Measurements from ENCODE around the gene PURB. TPM values are rescaled to one million over a fixed set of nuclear protein-coding genes. Genes with fewer than 3 reads are reported as not detected.
"Not testable (repeated sequence)": the region's sequence is repeated elsewhere in the genome, so short reads cannot be mapped to it uniquely, and the experiment has no call there.

Gene PURB
- total and polyA plus RNA-seq, 2 of the 4 experiments (the other 2 are of a cell fraction) = 6.3 to 8.8 TPM

DNA sequence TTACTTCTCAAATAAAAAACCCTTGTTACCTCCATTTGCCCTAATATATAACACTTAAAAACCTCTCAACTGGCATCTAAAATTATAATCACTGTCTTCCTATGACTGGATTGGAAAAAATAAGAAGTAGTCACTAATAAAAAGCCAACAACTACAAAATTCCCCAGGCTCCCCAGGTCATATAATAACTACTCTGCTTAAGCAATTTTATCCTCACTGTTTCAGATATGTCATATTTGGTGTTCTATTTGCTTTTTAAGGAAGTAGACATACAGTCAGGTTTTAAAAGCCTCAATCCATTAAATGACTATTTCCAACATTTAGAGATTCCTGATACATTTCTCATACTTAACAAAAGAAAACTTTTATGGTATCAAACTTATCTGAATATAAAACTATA is 39.9 kb downstream of the PURB start:
- H2AK9ac ChIP-seq (replicated peaks; ENCODE audit: low read depth, low read length, poor library complexity) = no peak overlapping the region
- no peak overlapping the region for H2BK5ac ChIP-seq (ENCODE audit: low read depth, low read length, poor library complexity, severe bottlenecking)
- H4K8ac ChIP-seq (ENCODE audit: low read depth in 2 of 2, low read length in 2 of 2) = no peak overlapping the region
- no peak for TF ChIP-seq RFX5 (IDR thresholded peaks at IDR 0.05; ENCODE audit: low read depth, low read length)
- TF ChIP-seq CEBPB (IDR thresholded peaks at IDR 0.05; ENCODE audit: low read depth, low read length) = no peak
- H4K91ac ChIP-seq (ENCODE audit: insufficient read depth, low read depth, low read length) = no peak overlapping the region
- no peak overlapping the region for H3K27ac ChIP-seq (ENCODE audit: insufficient read depth, low read length)
- no peaks in the 10 kb centered on the region for H3K9me3 ChIP-seq (ENCODE audit: control insufficient read depth, insufficient read depth, low read length)
- no peaks in the 10 kb centered on the region for H3K27me3 ChIP-seq (ENCODE audit: control insufficient read depth, insufficient read depth, low read length)
- dilution Hi-C loops (cut with HindIII; ENCODE audit: low sequenced_read_pairs, unreplicated experiment) = no loop called here
- H3K36me3 ChIP-seq (ENCODE audit: control insufficient read depth, insufficient read depth, low read length) = peaks cover 3% of the 10 kb centered on the region
- peaks cover 12% of the 10 kb centered on the region for H4K20me1 ChIP-seq (ENCODE audit: insufficient read depth, low read length)
- no peak overlapping the region for H2BK15ac ChIP-seq (ENCODE audit: low read depth, low read length)
- H3K9ac ChIP-seq (ENCODE audit: low read depth, low read length) = no peak overlapping the region
- H3K9me1 ChIP-seq (ENCODE audit: insufficient read depth, low read length) = peaks cover 3% of the 10 kb centered on the region; the same call in 1 of the 2 replicates
- 0 out of 2 replicates have a peak, but pooled peaks cover 1% of the 10 kb centered on the region for H3K4me1 ChIP-seq (ENCODE audit: control insufficient read depth, insufficient read depth, low read length)
- no peak overlapping the region for H3K56ac ChIP-seq (ENCODE audit: extremely low read depth, insufficient read depth, low read length)
- intact Hi-C loops (cut with micrococcal nuclease) = loop anchor here (5.0 kb wide), 1 partner anchor 238 kb away; the partner anchor contains the start of gene OGDH
- no peak overlapping the region for H3K4me2 ChIP-seq (ENCODE audit: low read depth, low read length)
- no peak overlapping the region for H3K23ac ChIP-seq (ENCODE audit: low read depth, low read length)
- no peak overlapping the region for H2AK5ac ChIP-seq (ENCODE audit: low read depth, low read length)
- BruUV-seq (replicated peaks) = TSS peak; percentile 47
- H3K79me1 ChIP-seq (ENCODE audit: low read depth in 1 of 2, low read length in 2 of 2) = peaks cover 8 to 34% of the 10 kb centered on the region in 2 experiments; a peak in 3 of 4 replicates
- ATAC-seq (ENCODE audit: low read depth) (no peak), DNase-seq (no peak)
- H2BK120ac ChIP-seq (ENCODE audit: low read depth, low read length) = no peak overlapping the region
- POLR2A ChIA-PET (ENCODE audit: unreplicated experiment) = interaction anchor here (0.7 kb wide), 1 partner anchor 47 kb away, joined by 3 read pairs; no protein-coding TSS in a partner anchor
- H2AFZ ChIP-seq (replicated peaks; ENCODE audit: low read length, poor library complexity) = no peak overlapping the region
- CTCF ChIA-PET = no interaction called here
- H3K14ac ChIP-seq (replicated peaks; ENCODE audit: low read depth, low read length) = no peak overlapping the region
- H4K5ac ChIP-seq (ENCODE audit: low read depth, low read length) = no peak overlapping the region
- no peak overlapping the region for H3K18ac ChIP-seq (ENCODE audit: low read depth, low read length)
- no peak overlapping the region for H3K4ac ChIP-seq (ENCODE audit: low read depth, low read length)
- no peak overlapping the region for H3K4me3 ChIP-seq (ENCODE audit: insufficient read depth, low read depth, low read length)
- H2BK20ac ChIP-seq (ENCODE audit: low read depth, low read length) = no peak overlapping the region
- in situ Hi-C loops (cut with MboI; ENCODE audit: low sequenced_read_pairs) = loop anchor here (10.0 kb wide), 1 partner anchor 251 kb away; no protein-coding TSS in a partner anchor

DNA sequence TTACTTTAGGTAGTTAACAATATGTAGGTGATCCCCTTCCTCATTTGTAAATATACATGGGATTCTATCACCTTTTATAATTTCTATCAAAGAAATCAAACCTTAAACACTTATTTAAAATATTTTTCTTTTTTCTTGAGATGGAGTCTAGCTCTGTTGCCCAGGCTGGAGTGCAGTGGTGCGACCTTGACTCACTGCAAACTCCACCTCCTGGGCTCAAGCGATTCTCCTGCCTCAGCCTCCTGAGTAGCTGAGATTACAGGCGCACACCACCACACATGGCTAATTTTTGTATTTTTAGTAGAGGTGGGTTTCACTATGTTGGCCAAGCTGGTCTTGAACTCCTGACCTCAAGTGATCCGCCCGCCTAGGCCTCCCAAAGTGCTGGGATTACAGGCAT is 41.9 kb downstream of the PURB start:
- H2AK9ac ChIP-seq (replicated peaks; ENCODE audit: low read depth, low read length, poor library complexity); H3K4me3 ChIP-seq (ENCODE audit: insufficient read depth, low read depth, low read length); H2BK120ac ChIP-seq (ENCODE audit: low read depth, low read length); H3K9me1 ChIP-seq (ENCODE audit: insufficient read depth, low read length); H2BK5ac ChIP-seq (ENCODE audit: low read depth, low read length, poor library complexity, severe bottlenecking); intact Hi-C loops (cut with micrococcal nuclease); H2AFZ ChIP-seq (replicated peaks; ENCODE audit: low read length, poor library complexity); H2BK15ac ChIP-seq (ENCODE audit: low read depth, low read length); H3K23ac ChIP-seq (ENCODE audit: low read depth, low read length); H3K4ac ChIP-seq (ENCODE audit: low read depth, low read length); H3K9ac ChIP-seq (ENCODE audit: low read depth, low read length); H3K36me3 ChIP-seq (ENCODE audit: control insufficient read depth, insufficient read depth, low read length); H4K8ac ChIP-seq (ENCODE audit: low read depth in 2 of 2, low read length in 2 of 2); H2BK20ac ChIP-seq (ENCODE audit: low read depth, low read length); dilution Hi-C loops (cut with HindIII; ENCODE audit: low sequenced_read_pairs, unreplicated experiment); H3K4me2 ChIP-seq (ENCODE audit: low read depth, low read length); H3K27me3 ChIP-seq (ENCODE audit: control insufficient read depth, insufficient read depth, low read length); H3K14ac ChIP-seq (replicated peaks; ENCODE audit: low read depth, low read length); BruUV-seq (replicated peaks); H3K56ac ChIP-seq (ENCODE audit: extremely low read depth, insufficient read depth, low read length); ATAC-seq (ENCODE audit: low read depth); H4K91ac ChIP-seq (ENCODE audit: insufficient read depth, low read depth, low read length); H3K27ac ChIP-seq (ENCODE audit: insufficient read depth, low read length); H2AK5ac ChIP-seq (ENCODE audit: low read depth, low read length); H3K18ac ChIP-seq (ENCODE audit: low read depth, low read length); POLR2A ChIA-PET (ENCODE audit: unreplicated experiment); DNase-seq; H3K4me1 ChIP-seq (ENCODE audit: control insufficient read depth, insufficient read depth, low read length); H3K9me3 ChIP-seq (ENCODE audit: control insufficient read depth, insufficient read depth, low read length); H4K5ac ChIP-seq (ENCODE audit: low read depth, low read length): not testable (repeated sequence)
- in situ Hi-C loops (cut with MboI; ENCODE audit: low sequenced_read_pairs) = loop anchor here (10.0 kb wide), 1 partner anchor 249 kb away; no protein-coding TSS in a partner anchor
- CTCF ChIA-PET = interaction anchor here (0.6 kb wide), 1 partner anchor 178 kb away, joined by 3 read pairs; no protein-coding TSS in a partner anchor
- Histone ChIP-seq H4K20me1 (ENCODE audit: insufficient read depth, low read length) (peaks cover 12% of the 10 kb centered on the region), H3K79me1 (ENCODE audit: low read depth in 1 of 2, low read length in 2 of 2) (peaks cover 17 to 34% of the 10 kb centered on the region in 2 experiments; a peak in 3 of 4 replicates)
- no CpG with 5 or more reads among the region's 5 CpGs for WGBS, 2 experiments (ENCODE audit: extremely low coverage in 2 of 2, insufficient read length in 1 of 2)
